GM21717 (cell line): ENCODE measurements around the gene CHST1.

Experiments used
- ATAC-seq: cut with Tn5 transposase; IDR thresholded peaks from one replicate; pipeline ENCODE4 v1.9.1; 2021; ENCODE audit warnings: mild to moderate bottlenecking, moderate library complexity; ENCODE audit not compliant: unreplicated experiment

The CHST1 gene

GRCh38 chr11:45661439-45662055 is 3.9 kb downstream of the CHST1 start:
- no peak for ATAC-seq

GRCh38 chr11:45660729-45661438 is 4.5 kb downstream of the CHST1 start:
- no peak for ATAC-seq

GRCh38 chr11:45659818-45660160 is 5.6 kb downstream of the CHST1 start:
- ATAC-seq: no peak

GRCh38 chr11:45659031-45659817 is 6.2 kb downstream of the CHST1 start:
- no peak for ATAC-seq

- ATAC-seq: peak; percentile 58
Observed at GRCh38 chr11:45658292-45658991, 7.0 kb downstream of the CHST1 start.

GRCh38 chr11:45657496-45658260 is 7.7 kb downstream of the CHST1 start:
- ATAC-seq: no peak

GRCh38 chr11:45655831-45656230 is 9.6 kb downstream of the CHST1 start:
- no peak for ATAC-seq

GRCh38 chr11:45655347-45655756 is 10.1 kb downstream of the CHST1 start:
- ATAC-seq: no peak

- ATAC-seq: no peak
Observed at GRCh38 chr11:45655012-45655283, 10.5 kb downstream of the CHST1 start.

GRCh38 chr11:45654231-45655011 is 11.0 kb downstream of the CHST1 start:
- no peak for ATAC-seq

- ATAC-seq: no peak
Observed at GRCh38 chr11:45653277-45653676, 12.1 kb downstream of the CHST1 start.

- ATAC-seq: no peak
Observed at GRCh38 chr11:45652781-45653180, 12.6 kb downstream of the CHST1 start.

- no peak for ATAC-seq
Observed at GRCh38 chr11:45651841-45652749, 13.3 kb downstream of the CHST1 start.

GRCh38 chr11:45651156-45651555 is 14.3 kb downstream of the CHST1 start:
- ATAC-seq: no peak

GRCh38 chr11:45650166-45651095 is 15.0 kb downstream of the CHST1 start:
- no peak for ATAC-seq

- no peak for ATAC-seq
Observed at GRCh38 chr11:45649544-45650165, 15.8 kb downstream of the CHST1 start.

GRCh38 chr11:45648931-45649330 is 16.5 kb downstream of the CHST1 start:
- no peak for ATAC-seq

- ATAC-seq: no peak
Observed at GRCh38 chr11:45647786-45648185, 17.6 kb downstream of the CHST1 start.
